B cell (primary cell): ENCODE results near the gene ERC1.

Source experiments
- CTCF ChIP-seq: fragments of 200-600 bp; IDR thresholded peaks from one replicate; pipeline ENCODE4 v1.8.0; 2022; ENCODE audit warnings: antibody characterized with exemption, mild to moderate bottlenecking
- EZH2 ChIP-seq: IDR thresholded peaks from 2 replicates; pipeline ENCODE4 v1.6.1; 2012; ENCODE audit warnings: borderline replicate concordance, low read depth, mild to moderate bottlenecking, moderate library complexity, low read length; ENCODE audit not compliant: insufficient read depth, poor library complexity, severe bottlenecking

- TF ChIP-seq EZH2, result no peak
- no peak for TF ChIP-seq CTCF
Observed at GRCh38 chr12:1505576-1505975, 514.6 kb downstream of the ERC1 start.
